HUDEP-2 (cell line): ENCODE measurements around the gene SMDT1.
"Not testable (repeated sequence)": the region's sequence is repeated elsewhere in the genome, so short reads cannot be mapped to it uniquely, and the experiment has no call there.

Source experiments
- DNase-seq, 76 experiments: peaks; one replicate each; lab custom pipeline; 2025; ENCODE audit not compliant: unreplicated experiment in 76 of 76; lab: John Stamatoyannopoulos, UW

Gene SMDT1

GRCh38 chr22:42070517-42071422 is 8.7 kb upstream of the SMDT1 start, which contains the start of gene NAGA:
Gene NAGA, minus strand, starts transcription at chr22:42070812. Its CDS starts 515 bp downstream, at chr22:42070297.
- DNase-seq, result peak in 75 of 76 experiments; percentile 51 to 99 (median 95)

- not testable (repeated sequence) for DNase-seq
Observed at GRCh38 chr22:42071508-42071907, 8.0 kb upstream of the SMDT1 start.

GRCh38 chr22:42072606-42073330 is 6.7 kb upstream of the SMDT1 start:
- peak in 10 of 76 experiments; percentile 4 to 27 (median 10) for DNase-seq

- no peak for DNase-seq
Observed at GRCh38 chr22:42073621-42074041, 5.9 kb upstream of the SMDT1 start.

- peak in 15 of 76 experiments; percentile 7 to 50 (median 25) for DNase-seq
Observed at GRCh38 chr22:42074132-42074811, 5.2 kb upstream of the SMDT1 start, which contains the start of gene PHETA2. Gene PHETA2, plus strand, starts transcription at chr22:42074248. Its CDS starts 3,046 bp downstream, at chr22:42077294.

- no peak for DNase-seq
Observed at GRCh38 chr22:42074846-42075676, 4.4 kb upstream of the SMDT1 start.

GRCh38 chr22:42076764-42077485 is 2.6 kb upstream of the SMDT1 start:
- no peak for DNase-seq

- DNase-seq, result no peak
Observed at GRCh38 chr22:42077486-42078125, 1.9 kb upstream of the SMDT1 start.

- peak in 1 of 76 experiments; percentile 8 for DNase-seq
Observed at GRCh38 chr22:42078469-42079318, 806 bp upstream of the SMDT1 start.

GRCh38 chr22:42080287-42080686 is 787 bp downstream of the SMDT1 start:
- DNase-seq, result no peak

- DNase-seq, result no peak
Observed at GRCh38 chr22:42083119-42083518, 3.6 kb downstream of the SMDT1 start.

- no peak for DNase-seq
Observed at GRCh38 chr22:42084874-42085273, 5.4 kb downstream of the SMDT1 start.

GRCh38 chr22:42086051-42086450 is 6.6 kb downstream of the SMDT1 start:
- DNase-seq, result no peak

GRCh38 chr22:42090596-42091454 is 11.3 kb downstream of the SMDT1 start, which contains the start of gene NDUFA6:
Gene NDUFA6, minus strand, starts transcription at chr22:42090772. Its CDS starts 28 bp downstream, at chr22:42090744.
- peak in 75 of 76 experiments; percentile 61 to 99 (median 98) for DNase-seq

GRCh38 chr22:42091455-42091782 is 11.9 kb downstream of the SMDT1 start:
- no peak for DNase-seq

GRCh38 chr22:42101199-42101598 is 21.7 kb downstream of the SMDT1 start:
- DNase-seq, result no peak

GRCh38 chr22:42104332-42104860 is 24.9 kb downstream of the SMDT1 start:
- DNase-seq, result not testable (repeated sequence)
